ENCODE results near the gene CELSR1.

The CELSR1 gene

GRCh38 chr22:46572911-46573780, 35.7 kb upstream of the CELSR1 start:
- H3K36me3 ChIP-seq (ENCODE audit: control insufficient read depth in 1 of 2, insufficient read depth in 2 of 2, low read length in 2 of 2) = no peaks in the 10 kb centered on the region
- no peak overlapping the region for H3K4me3 ChIP-seq (ENCODE audit: low read depth in 1 of 2, low read length in 2 of 2)
- H3K9me3 ChIP-seq (ENCODE audit: control insufficient read depth in 1 of 2, low read length in 2 of 2) = peaks cover 6 to 11% of the 10 kb centered on the region in 2 donors
- no peaks in the 10 kb centered on the region for H3K27me3 ChIP-seq (ENCODE audit: low read depth, low read length)
- H3K27ac ChIP-seq (ENCODE audit: low read length) = no peak overlapping the region
- H3K4me1 ChIP-seq (ENCODE audit: control insufficient read depth in 1 of 2, insufficient read depth in 2 of 2, low read length in 2 of 2) = peaks cover 4 to 10% of the 10 kb centered on the region in 2 donors

GRCh38 chr22:46571642-46572250, 34.3 kb upstream of the CELSR1 start:
- Histone ChIP-seq H3K9me3 (ENCODE audit: control insufficient read depth in 1 of 2, low read length in 2 of 2) (peaks cover 6 to 11% of the 10 kb centered on the region in 2 donors), H3K27me3 (ENCODE audit: low read depth, low read length) (no peaks in the 10 kb centered on the region), H3K27ac (ENCODE audit: low read length) (no peak overlapping the region), H3K4me3 (ENCODE audit: low read depth in 1 of 2, low read length in 2 of 2) (peak overlapping the region in 1 of 2 donors; percentile 18), H3K4me1 (ENCODE audit: control insufficient read depth in 1 of 2, insufficient read depth in 2 of 2, low read length in 2 of 2) (peaks cover 0 to 4% of the 10 kb centered on the region in 2 donors), H3K36me3 (ENCODE audit: control insufficient read depth in 1 of 2, insufficient read depth in 2 of 2, low read length in 2 of 2) (no peaks in the 10 kb centered on the region)

GRCh38 chr22:46569848-46570695, 32.7 kb upstream of the CELSR1 start:
- H3K36me3 ChIP-seq (ENCODE audit: control insufficient read depth in 1 of 2, insufficient read depth in 2 of 2, low read length in 2 of 2) = no peaks in the 10 kb centered on the region
- no peaks in the 10 kb centered on the region for H3K27me3 ChIP-seq (ENCODE audit: low read depth, low read length)
- no peak overlapping the region for H3K27ac ChIP-seq (ENCODE audit: low read length)
- H3K4me1 ChIP-seq (ENCODE audit: control insufficient read depth in 1 of 2, insufficient read depth in 2 of 2, low read length in 2 of 2) = no peaks in the 10 kb centered on the region
- peaks cover 6 to 11% of the 10 kb centered on the region in 2 donors for H3K9me3 ChIP-seq (ENCODE audit: control insufficient read depth in 1 of 2, low read length in 2 of 2)
- H3K4me3 ChIP-seq (ENCODE audit: low read depth in 1 of 2, low read length in 2 of 2) = no peak overlapping the region

GRCh38 chr22:46569055-46569847, 31.8 kb upstream of the CELSR1 start:
- peaks cover 0 to under 1% of the 10 kb centered on the region in 2 donors for H3K4me1 ChIP-seq (ENCODE audit: control insufficient read depth in 1 of 2, insufficient read depth in 2 of 2, low read length in 2 of 2)

GRCh38 chr22:46568102-46568809, 30.8 kb upstream of the CELSR1 start:
- Histone ChIP-seq H3K36me3 (ENCODE audit: control insufficient read depth in 1 of 2, insufficient read depth in 2 of 2, low read length in 2 of 2) (no peaks in the 10 kb centered on the region), H3K9me3 (ENCODE audit: control insufficient read depth in 1 of 2, low read length in 2 of 2) (peaks cover 6 to 11% of the 10 kb centered on the region in 2 donors)

More at GRCh38 chr22:46569055-46569847, 31.8 kb upstream of the CELSR1 start:
- Histone ChIP-seq H3K36me3 (ENCODE audit: control insufficient read depth in 1 of 2, insufficient read depth in 2 of 2, low read length in 2 of 2) (no peaks in the 10 kb centered on the region), H3K27me3 (ENCODE audit: low read depth, low read length) (no peaks in the 10 kb centered on the region), H3K27ac (ENCODE audit: low read length) (no peak overlapping the region), H3K9me3 (ENCODE audit: control insufficient read depth in 1 of 2, low read length in 2 of 2) (peaks cover 6 to 11% of the 10 kb centered on the region in 2 donors), H3K4me3 (ENCODE audit: low read depth in 1 of 2, low read length in 2 of 2) (no peak overlapping the region)

GRCh38 chr22:46567471-46567870, 30.1 kb upstream of the CELSR1 start:
- Histone ChIP-seq H3K27me3 (ENCODE audit: low read depth, low read length) (no peaks in the 10 kb centered on the region), H3K27ac (ENCODE audit: low read length) (no peak overlapping the region), H3K36me3 (ENCODE audit: control insufficient read depth in 1 of 2, insufficient read depth in 2 of 2, low read length in 2 of 2) (no peaks in the 10 kb centered on the region), H3K4me1 (ENCODE audit: control insufficient read depth in 1 of 2, insufficient read depth in 2 of 2, low read length in 2 of 2) (peaks cover 3 to 10% of the 10 kb centered on the region in 2 donors), H3K9me3 (ENCODE audit: control insufficient read depth in 1 of 2, low read length in 2 of 2) (peaks cover 6 to 11% of the 10 kb centered on the region in 2 donors), H3K4me3 (ENCODE audit: low read depth in 1 of 2, low read length in 2 of 2) (no peak overlapping the region)

More at GRCh38 chr22:46568102-46568809, 30.8 kb upstream of the CELSR1 start:
- no peak overlapping the region for H3K4me3 ChIP-seq (ENCODE audit: low read depth in 1 of 2, low read length in 2 of 2)
- no peak overlapping the region for H3K27ac ChIP-seq (ENCODE audit: low read length)
- peaks cover 3 to 10% of the 10 kb centered on the region in 2 donors for H3K4me1 ChIP-seq (ENCODE audit: control insufficient read depth in 1 of 2, insufficient read depth in 2 of 2, low read length in 2 of 2)
- no peaks in the 10 kb centered on the region for H3K27me3 ChIP-seq (ENCODE audit: low read depth, low read length)

GRCh38 chr22:46564084-46564714, 26.8 kb upstream of the CELSR1 start:
- Histone ChIP-seq H3K9me3 (ENCODE audit: control insufficient read depth in 1 of 2, low read length in 2 of 2) (no peaks in the 10 kb centered on the region), H3K36me3 (ENCODE audit: control insufficient read depth in 1 of 2, insufficient read depth in 2 of 2, low read length in 2 of 2) (no peaks in the 10 kb centered on the region), H3K4me3 (ENCODE audit: low read depth in 1 of 2, low read length in 2 of 2) (no peak overlapping the region), H3K27me3 (ENCODE audit: low read depth, low read length) (no peaks in the 10 kb centered on the region), H3K27ac (ENCODE audit: low read length) (no peak overlapping the region), H3K4me1 (ENCODE audit: control insufficient read depth in 1 of 2, insufficient read depth in 2 of 2, low read length in 2 of 2) (peaks cover 3 to 10% of the 10 kb centered on the region in 2 donors)

- H3K4me3 ChIP-seq (ENCODE audit: low read depth in 1 of 2, low read length in 2 of 2) = no peak overlapping the region
- H3K36me3 ChIP-seq (ENCODE audit: control insufficient read depth in 1 of 2, insufficient read depth in 2 of 2, low read length in 2 of 2) = no peaks in the 10 kb centered on the region
- peaks cover 3 to 10% of the 10 kb centered on the region in 2 donors for H3K4me1 ChIP-seq (ENCODE audit: control insufficient read depth in 1 of 2, insufficient read depth in 2 of 2, low read length in 2 of 2)
- H3K27me3 ChIP-seq (ENCODE audit: low read depth, low read length) = no peaks in the 10 kb centered on the region
- H3K9me3 ChIP-seq (ENCODE audit: control insufficient read depth in 1 of 2, low read length in 2 of 2) = no peaks in the 10 kb centered on the region
- no peak overlapping the region for H3K27ac ChIP-seq (ENCODE audit: low read length)
Observed at GRCh38 chr22:46563381-46564083, 26.1 kb upstream of the CELSR1 start.

GRCh38 chr22:46561435-46561905, 24.1 kb upstream of the CELSR1 start:
- no peak overlapping the region for H3K27ac ChIP-seq (ENCODE audit: low read length)
- H3K4me1 ChIP-seq (ENCODE audit: control insufficient read depth in 1 of 2, insufficient read depth in 2 of 2, low read length in 2 of 2) = peaks cover 3 to 10% of the 10 kb centered on the region in 2 donors
- no peak overlapping the region for H3K4me3 ChIP-seq (ENCODE audit: low read depth in 1 of 2, low read length in 2 of 2)

More at GRCh38 chr22:46561435-46561905, 24.1 kb upstream of the CELSR1 start:
- no peaks in the 10 kb centered on the region for H3K27me3 ChIP-seq (ENCODE audit: low read depth, low read length)
- peaks cover 0 to 3% of the 10 kb centered on the region in 2 donors for H3K9me3 ChIP-seq (ENCODE audit: control insufficient read depth in 1 of 2, low read length in 2 of 2)
- no peaks in the 10 kb centered on the region for H3K36me3 ChIP-seq (ENCODE audit: control insufficient read depth in 1 of 2, insufficient read depth in 2 of 2, low read length in 2 of 2)

Measured in muscle layer of duodenum (tissue), 2 donors.